SH-SY5Y (cell line): ENCODE results near the gene USPL1.

Experiments used
- GATA2 ChIP-seq: IDR thresholded peaks from 2 replicates; pipeline ENCODE4 v1.6.1; 2011; ENCODE audit warnings: mild to moderate bottlenecking, low read depth, low read length
- GATA3 ChIP-seq: IDR thresholded peaks from 2 replicates; pipeline ENCODE4 v1.6.1; 2011; ENCODE audit warnings: low read depth, mild to moderate bottlenecking, low read length, moderate library complexity

DNA sequence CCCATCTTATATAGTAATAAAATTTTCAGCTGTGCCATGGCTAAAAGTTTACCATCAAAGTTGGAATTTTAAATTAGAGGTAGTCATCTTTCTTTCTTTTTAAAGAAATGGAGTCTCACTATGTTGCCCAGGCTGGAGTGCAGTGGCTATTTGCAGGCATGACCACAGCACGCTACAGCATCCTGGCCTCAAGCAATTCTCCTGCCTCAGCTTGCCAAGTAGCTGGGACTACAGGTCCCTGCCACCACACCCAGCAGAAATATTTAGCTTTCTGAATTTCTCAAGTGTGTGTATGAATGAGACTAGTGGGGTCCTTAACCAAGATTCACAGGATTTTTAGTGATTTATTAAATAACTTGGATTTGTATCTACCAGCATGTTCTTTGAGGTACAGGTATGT, 30.5 kb upstream of the USPL1 start:
- no peak for TF ChIP-seq GATA2
- TF ChIP-seq GATA3, result no peak
